Measurements from ENCODE around the gene FBXO31. TPM values are rescaled to one million over a fixed set of nuclear protein-coding genes. Genes with fewer than 3 reads are reported as not detected.

The FBXO31 gene
- total RNA-seq, 2 experiments from 2014 or later, result 35.7 to 38.9 TPM

DNA sequence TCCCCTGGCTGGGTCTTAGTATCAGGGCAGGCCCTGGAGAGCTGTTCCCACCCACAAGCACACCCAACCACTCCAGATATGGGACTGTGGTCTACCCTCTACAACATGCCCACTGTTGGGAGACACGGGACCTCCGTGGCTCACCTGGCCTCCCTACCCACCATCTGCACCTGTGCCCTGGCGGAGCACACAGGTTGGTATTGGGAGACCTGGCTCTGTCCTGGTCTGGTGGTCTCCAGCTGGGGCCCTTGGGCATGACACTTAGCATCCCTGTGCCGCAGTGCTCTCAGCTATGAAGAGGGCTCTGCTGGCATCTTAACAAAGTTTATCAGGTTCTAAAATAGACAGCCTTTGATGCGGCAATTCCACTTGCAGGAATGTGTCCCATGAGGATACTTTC lies 72.2 kb downstream of the FBXO31 start:
- DNase-seq (no peak), ATAC-seq (ENCODE audit: poor library complexity) (no peak)
- Mint-ChIP-seq H3K4me3 (no peak overlapping the region), H3K9me3 (peaks cover 3% of the 10 kb centered on the region), H3K27me3 (no peaks in the 10 kb centered on the region), H3K4me1 (ENCODE audit: low read depth) (no peaks in the 10 kb centered on the region), H3K27ac (no peak overlapping the region), H3K36me3 (ENCODE audit: low read depth) (no peaks in the 10 kb centered on the region)
- Histone ChIP-seq H3K4me3 (ENCODE audit: low read length) (no peak overlapping the region), H3K27me3 (ENCODE audit: control insufficient read depth in 1 of 2, insufficient read depth in 2 of 2, low read length in 2 of 2) (no peaks in the 10 kb centered on the region), H3K9me3 (ENCODE audit: control insufficient read depth in 1 of 2, insufficient read depth in 1 of 2, low read length in 2 of 2) (no peaks in the 10 kb centered on the region), H3K27ac (ENCODE audit: low read depth in 1 of 2, low read length in 2 of 2) (no peak overlapping the region), H3K36me3 (ENCODE audit: insufficient read depth, low read length) (no peaks in the 10 kb centered on the region), H3K4me1 (ENCODE audit: insufficient read depth, low read length) (peaks cover 2% of the 10 kb centered on the region)
- ChIA-PET CTCF (no interaction called here), POLR2A (no interaction called here)
- TF ChIP-seq, protein P1, sequence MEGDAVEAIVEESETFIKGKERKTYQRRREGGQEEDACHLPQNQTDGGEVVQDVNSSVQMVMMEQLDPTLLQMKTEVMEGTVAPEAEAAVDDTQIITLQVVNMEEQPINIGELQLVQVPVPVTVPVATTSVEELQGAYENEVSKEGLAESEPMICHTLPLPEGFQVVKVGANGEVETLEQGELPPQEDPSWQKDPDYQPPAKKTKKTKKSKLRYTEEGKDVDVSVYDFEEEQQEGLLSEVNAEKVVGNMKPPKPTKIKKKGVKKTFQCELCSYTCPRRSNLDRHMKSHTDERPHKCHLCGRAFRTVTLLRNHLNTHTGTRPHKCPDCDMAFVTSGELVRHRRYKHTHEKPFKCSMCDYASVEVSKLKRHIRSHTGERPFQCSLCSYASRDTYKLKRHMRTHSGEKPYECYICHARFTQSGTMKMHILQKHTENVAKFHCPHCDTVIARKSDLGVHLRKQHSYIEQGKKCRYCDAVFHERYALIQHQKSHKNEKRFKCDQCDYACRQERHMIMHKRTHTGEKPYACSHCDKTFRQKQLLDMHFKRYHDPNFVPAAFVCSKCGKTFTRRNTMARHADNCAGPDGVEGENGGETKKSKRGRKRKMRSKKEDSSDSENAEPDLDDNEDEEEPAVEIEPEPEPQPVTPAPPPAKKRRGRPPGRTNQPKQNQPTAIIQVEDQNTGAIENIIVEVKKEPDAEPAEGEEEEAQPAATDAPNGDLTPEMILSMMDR (IDR thresholded peaks at IDR 0.05), result no peak
- intact Hi-C loops (cut with DNase I, micrococcal nuclease), result no loop called here

DNA sequence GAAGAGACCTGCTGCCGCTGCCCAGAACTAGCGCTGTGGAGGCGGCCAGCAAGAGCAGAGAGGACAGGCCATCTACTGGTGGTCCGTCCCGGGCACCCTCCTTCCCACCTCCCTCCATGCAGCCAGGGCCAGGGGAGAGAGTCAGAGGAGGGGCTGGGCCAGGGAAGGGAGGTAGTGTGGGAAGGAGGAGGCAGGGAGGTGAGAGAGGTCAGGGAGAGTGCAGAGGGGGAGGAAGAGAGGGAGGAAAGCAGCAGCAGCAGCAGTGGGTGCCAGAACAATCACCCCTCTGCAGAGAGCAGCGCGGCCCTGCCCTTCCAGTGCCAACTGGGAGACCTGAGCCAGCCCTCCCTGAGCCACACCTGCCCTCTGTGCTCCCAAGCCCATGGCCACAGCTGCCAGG lies 73.0 kb downstream of the FBXO31 start:
- peaks cover 3% of the 10 kb centered on the region for H3K9me3 Mint-ChIP-seq
- Histone ChIP-seq H3K9me3 (ENCODE audit: control insufficient read depth in 1 of 2, insufficient read depth in 1 of 2, low read length in 2 of 2) (no peaks in the 10 kb centered on the region), H3K27me3 (ENCODE audit: control insufficient read depth in 1 of 2, insufficient read depth in 2 of 2, low read length in 2 of 2) (no peaks in the 10 kb centered on the region), H3K4me3 (ENCODE audit: low read length) (no peak overlapping the region), H3K27ac (ENCODE audit: low read depth in 1 of 2, low read length in 2 of 2) (no peak overlapping the region), H3K4me1 (ENCODE audit: insufficient read depth, low read length) (no peaks in the 10 kb centered on the region), H3K36me3 (ENCODE audit: insufficient read depth, low read length) (no peaks in the 10 kb centered on the region)
- POLR2A ChIA-PET, result no interaction called here
- CTCF ChIA-PET, result no interaction called here
- no peaks in the 10 kb centered on the region for H3K27me3 Mint-ChIP-seq
- no peaks in the 10 kb centered on the region for H3K36me3 Mint-ChIP-seq (ENCODE audit: low read depth)
- DNase-seq, result no peak
- intact Hi-C loops (cut with DNase I, micrococcal nuclease), result no loop called here
- ATAC-seq (ENCODE audit: poor library complexity), result no peak
- TF ChIP-seq, protein P1 (IDR thresholded peaks at IDR 0.05), result no peak
- H3K27ac Mint-ChIP-seq, result no peak overlapping the region
- H3K4me1 Mint-ChIP-seq (ENCODE audit: low read depth), result no peaks in the 10 kb centered on the region
- no peak overlapping the region for H3K4me3 Mint-ChIP-seq

DNA sequence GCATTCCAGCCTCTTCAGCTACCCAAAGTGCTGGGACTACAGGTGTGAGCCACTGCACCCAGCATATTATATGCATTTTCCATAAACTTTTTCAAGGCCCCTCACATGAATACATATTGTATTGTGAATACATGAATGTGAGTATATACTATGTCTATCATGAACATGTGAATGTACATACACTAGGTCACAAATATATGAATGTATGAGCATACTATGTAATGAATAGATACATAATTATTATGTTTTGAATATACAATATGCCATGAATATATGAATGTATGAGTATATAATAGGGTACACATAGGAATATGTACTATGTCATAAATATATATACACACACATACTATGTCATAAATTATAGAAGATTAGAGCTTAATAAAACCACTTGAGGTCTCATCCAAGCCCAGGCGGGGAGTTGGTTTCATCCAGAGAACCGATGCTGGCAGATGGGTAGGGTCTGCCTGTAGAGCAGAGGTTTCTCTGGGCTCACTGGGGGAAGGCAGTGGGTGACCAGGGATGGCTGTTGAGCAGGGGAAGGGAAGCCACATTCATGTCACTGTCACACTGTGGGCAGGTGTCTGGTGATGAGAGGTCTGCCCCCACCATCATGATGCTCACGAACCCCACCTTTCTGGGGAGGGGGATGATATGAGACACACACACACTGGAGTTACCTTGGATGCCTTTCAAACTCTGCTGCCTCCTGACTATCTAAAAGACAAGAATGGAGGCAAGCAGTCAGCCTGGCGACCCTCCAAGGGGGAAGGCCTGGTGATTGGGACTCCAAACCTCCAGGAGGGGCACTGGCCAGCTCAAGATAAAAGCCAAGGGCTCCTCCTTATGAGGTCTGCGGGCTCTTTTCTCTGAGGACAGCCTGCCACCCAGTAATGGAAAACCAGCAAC lies 73.7 kb downstream of the FBXO31 start:
- H3K4me3 Mint-ChIP-seq, result no peak overlapping the region
- Histone ChIP-seq H3K27ac (ENCODE audit: low read depth in 1 of 2, low read length in 2 of 2) (no peak overlapping the region), H3K4me1 (ENCODE audit: insufficient read depth, low read length) (no peaks in the 10 kb centered on the region), H3K27me3 (ENCODE audit: control insufficient read depth in 1 of 2, insufficient read depth in 2 of 2, low read length in 2 of 2) (no peaks in the 10 kb centered on the region), H3K9me3 (ENCODE audit: control insufficient read depth in 1 of 2, insufficient read depth in 1 of 2, low read length in 2 of 2) (no peaks in the 10 kb centered on the region), H3K4me3 (ENCODE audit: low read length) (no peak overlapping the region), H3K36me3 (ENCODE audit: insufficient read depth, low read length) (no peaks in the 10 kb centered on the region)
- H3K9me3 Mint-ChIP-seq, result peaks cover 3% of the 10 kb centered on the region
- no peaks in the 10 kb centered on the region for H3K27me3 Mint-ChIP-seq
- no peaks in the 10 kb centered on the region for H3K4me1 Mint-ChIP-seq (ENCODE audit: low read depth)
- ATAC-seq (ENCODE audit: poor library complexity), result no peak
- POLR2A ChIA-PET, result no interaction called here
- no peaks in the 10 kb centered on the region for H3K36me3 Mint-ChIP-seq (ENCODE audit: low read depth)
- intact Hi-C loops (cut with DNase I, micrococcal nuclease), result no loop called here
- DNase-seq, result no peak
- H3K27ac Mint-ChIP-seq, result no peak overlapping the region
- CTCF ChIA-PET, result no interaction called here
- TF ChIP-seq, protein P1 (IDR thresholded peaks at IDR 0.05), result no peak

Data from CD4-positive, alpha-beta T cell (primary cell).